H9 (cell line): ENCODE results near the gene PPM1H. TPM values are rescaled to one million over a fixed set of nuclear protein-coding genes. Genes with fewer than 3 reads are reported as not detected.

Experiments
- DNase-seq: peaks from one replicate; pipeline ENCODE4 v3.0.0-alpha.2; 2017
- H2AFZ ChIP-seq: one replicate; pipeline ENCODE4 v1.6.1; 2013; ENCODE audit warnings: mild to moderate bottlenecking, low read length, control low read depth, moderate library complexity
- H2AK5ac ChIP-seq: 2 replicates; pipeline ENCODE4 v1.6.1; 2013; ENCODE audit warnings: low read length, control low read depth, mixed read lengths; ENCODE audit not compliant: insufficient read length
- H2BK120ac ChIP-seq: one replicate; pipeline ENCODE4 v1.6.1; 2013; ENCODE audit warnings: low read depth, mild to moderate bottlenecking, low read length, control low read depth, inconsistent platforms; ENCODE audit not compliant: poor library complexity, severe bottlenecking
- H2BK12ac ChIP-seq: 2 replicates; pipeline ENCODE4 v1.6.1; 2013; ENCODE audit warnings: low read length, control low read depth, mixed read lengths, low read depth; ENCODE audit not compliant: insufficient read length
- H2BK15ac ChIP-seq: 2 replicates; pipeline ENCODE4 v1.6.1; 2013; ENCODE audit warnings: low read depth, low read length, control low read depth
- H2BK20ac ChIP-seq: one replicate; pipeline ENCODE4 v1.6.1; 2013; ENCODE audit warnings: low read depth, mild to moderate bottlenecking, low read length, control low read depth, inconsistent platforms; ENCODE audit not compliant: poor library complexity, severe bottlenecking
- H2BK5ac ChIP-seq: 2 replicates; pipeline ENCODE4 v1.6.1; 2013; ENCODE audit warnings: low read length, control low read depth, mixed read lengths; ENCODE audit not compliant: insufficient read length
- H3K14ac ChIP-seq: 2 replicates; pipeline ENCODE4 v1.6.1; 2013; ENCODE audit warnings: low read length, control low read depth; ENCODE audit not compliant: insufficient read depth
- H3K18ac ChIP-seq: 2 replicates; pipeline ENCODE4 v1.6.1; 2013; ENCODE audit warnings: low read depth, mild to moderate bottlenecking, mixed read lengths, low read length, control low read depth; ENCODE audit not compliant: insufficient read length
- H3K23ac ChIP-seq: 2 replicates; pipeline ENCODE4 v1.6.1; 2013; ENCODE audit warnings: low read length, control low read depth, mixed read lengths, low read depth; ENCODE audit not compliant: insufficient read length
- H3K23me2 ChIP-seq: 2 replicates; pipeline ENCODE4 v1.6.1; 2013; ENCODE audit warnings: low read depth, mild to moderate bottlenecking, mixed read lengths, low read length, control low read depth; ENCODE audit not compliant: insufficient read length, poor library complexity, severe bottlenecking
- H3K27ac ChIP-seq: 2 replicates; pipeline ENCODE4 v1.5.1; 2013; ENCODE audit warnings: low read length, control low read depth, mixed read lengths, low read depth; ENCODE audit not compliant: insufficient read length
- H3K27me3 ChIP-seq: 2 replicates; pipeline ENCODE4 v1.6.1; 2013; ENCODE audit warnings: low read length, control low read depth, inconsistent platforms; ENCODE audit not compliant: insufficient read depth
- H3K4ac ChIP-seq: 2 replicates; pipeline ENCODE4 v1.6.1; 2013; ENCODE audit warnings: low read depth, mild to moderate bottlenecking, control low read depth, inconsistent platforms, low read length, moderate library complexity
- H3K4me1 ChIP-seq: 2 replicates; pipeline ENCODE4 v1.6.1; 2013; ENCODE audit warnings: low read length, control low read depth, inconsistent platforms; ENCODE audit not compliant: insufficient read depth
- H3K4me2 ChIP-seq: 2 replicates; pipeline ENCODE4 v1.6.1; 2013; ENCODE audit warnings: low read length, control low read depth, mixed read lengths; ENCODE audit not compliant: insufficient read length, insufficient read depth
- H3K56ac ChIP-seq: 2 replicates; pipeline ENCODE4 v1.6.1; 2013; ENCODE audit warnings: low read depth, mild to moderate bottlenecking, mixed read lengths, low read length, control low read depth; ENCODE audit not compliant: insufficient read length
- H3K79me1 ChIP-seq: 2 replicates; pipeline ENCODE4 v1.6.1; 2013; ENCODE audit warnings: low read depth, mild to moderate bottlenecking, moderate library complexity, low read length, control low read depth, inconsistent platforms; ENCODE audit not compliant: insufficient read depth, poor library complexity, severe bottlenecking
- H3K79me2 ChIP-seq: 2 replicates; pipeline ENCODE4 v1.6.1; 2013; ENCODE audit warnings: low read length, control low read depth, inconsistent platforms; ENCODE audit not compliant: insufficient read depth
- H3K9ac ChIP-seq: 2 replicates; pipeline ENCODE4 v1.6.1; 2013; ENCODE audit warnings: low read length, control low read depth, mixed read lengths; ENCODE audit not compliant: insufficient read length; ENCODE audit errors: extremely low read depth
- H3K9me3 ChIP-seq: one replicate; pipeline ENCODE4 v1.6.1; 2013; ENCODE audit warnings: low read depth, low read length, inconsistent platforms; ENCODE audit not compliant: control insufficient read depth
- H3T11ph ChIP-seq: one replicate; pipeline ENCODE4 v1.6.1; 2013; ENCODE audit warnings: mild to moderate bottlenecking, low read length, control low read depth, inconsistent platforms
- H4K20me1 ChIP-seq: one replicate; pipeline ENCODE4 v1.6.1; 2013; ENCODE audit not compliant: control insufficient read depth, insufficient read length, insufficient read depth
- H4K5ac ChIP-seq: 2 replicates; pipeline ENCODE4 v1.6.1; 2013; ENCODE audit warnings: low read depth, mild to moderate bottlenecking, mixed read lengths, low read length, control low read depth; ENCODE audit not compliant: insufficient read length
- H4K8ac ChIP-seq: replicated peaks from 2 replicates; pipeline ENCODE4 v1.6.1; 2013; ENCODE audit warnings: low read length, control low read depth, mixed read lengths, low read depth; ENCODE audit not compliant: insufficient read length
- H4K91ac ChIP-seq: 2 replicates; pipeline ENCODE4 v1.6.1; 2013; ENCODE audit warnings: low read depth, mild to moderate bottlenecking, moderate library complexity, mixed read lengths, low read length, control low read depth; ENCODE audit not compliant: insufficient read length
- H3K27ac Mint-ChIP-seq, 3 experiments: 2 replicates in 2 of 3; 3 replicates in 1 of 3; pipeline ENCODE4 v1.8.0; 2020 to 2021; ENCODE audit warnings: mixed read lengths in 3 of 3, mild to moderate bottlenecking in 1 of 3, moderate library complexity in 1 of 3
- H3K27me3 Mint-ChIP-seq: 2 replicates; pipeline ENCODE4 v1.8.0; 2021; ENCODE audit warnings: low read depth, mild to moderate bottlenecking, moderate library complexity, mixed read lengths
- H3K36me3 Mint-ChIP-seq, 3 experiments: 2 replicates in 2 of 3; 3 replicates in 1 of 3; pipeline ENCODE4 v1.8.0; 2020 to 2021; ENCODE audit warnings: low read depth in 3 of 3, mixed read lengths in 3 of 3; ENCODE audit not compliant: insufficient read depth in 1 of 3
- H3K4me1 Mint-ChIP-seq, 2 experiments: 2 replicates each; pipeline ENCODE4 v1.8.0; 2020; ENCODE audit warnings: mixed read lengths in 2 of 2
- H3K4me3 Mint-ChIP-seq, 2 experiments: 2 replicates in 1 of 2; 3 replicates in 1 of 2; pipeline ENCODE4 v1.8.0; 2020 to 2021; ENCODE audit warnings: mild to moderate bottlenecking in 2 of 2, mixed read lengths in 2 of 2, moderate library complexity in 1 of 2
- H3K9me3 Mint-ChIP-seq, 2 experiments: 2 replicates in 1 of 2; 3 replicates in 1 of 2; pipeline ENCODE4 v1.8.0; 2020; ENCODE audit warnings: mild to moderate bottlenecking in 2 of 2, mixed read lengths in 2 of 2, moderate library complexity in 1 of 2
- WGBS: extraction: QIAGEN DNeasy Blood & Tissue Kit; methylation state at CpG from one replicate; pipeline ENCODE4 v1.1.7; 2013; ENCODE audit warnings: missing lambda C conversion rate, low lambda C conversion rate, mixed read lengths; ENCODE audit not compliant: insufficient read length; ENCODE audit errors: extremely low coverage; 5-methylcytosine and 5-hydroxymethylcytosine counted together
- total RNA-seq: library from RNA; stranded (reverse); gene quantifications from 2 replicates; pipeline ENCODE4 v1.2.1, GENCODE V29; 2021
- TF ChIP-seq, protein P1 (sequence below): fragments of 200-600 bp; sonication (generic); conservative IDR thresholded peaks from 3 replicates; pipeline ENCODE4 v1.8.0; 2021; ENCODE audit warnings: antibody characterized with exemption, mild to moderate bottlenecking

Gene PPM1H
- total RNA-seq, 1 experiment from 2014 or later, result 22.1 TPM

GRCh38 chr12:62806244-62806836 lies 128.6 kb downstream of the PPM1H start:
- no peak overlapping the region for H3K18ac ChIP-seq
- no peak overlapping the region for H2AFZ ChIP-seq
- no peak overlapping the region for H2BK12ac ChIP-seq
- TF ChIP-seq, protein P1, sequence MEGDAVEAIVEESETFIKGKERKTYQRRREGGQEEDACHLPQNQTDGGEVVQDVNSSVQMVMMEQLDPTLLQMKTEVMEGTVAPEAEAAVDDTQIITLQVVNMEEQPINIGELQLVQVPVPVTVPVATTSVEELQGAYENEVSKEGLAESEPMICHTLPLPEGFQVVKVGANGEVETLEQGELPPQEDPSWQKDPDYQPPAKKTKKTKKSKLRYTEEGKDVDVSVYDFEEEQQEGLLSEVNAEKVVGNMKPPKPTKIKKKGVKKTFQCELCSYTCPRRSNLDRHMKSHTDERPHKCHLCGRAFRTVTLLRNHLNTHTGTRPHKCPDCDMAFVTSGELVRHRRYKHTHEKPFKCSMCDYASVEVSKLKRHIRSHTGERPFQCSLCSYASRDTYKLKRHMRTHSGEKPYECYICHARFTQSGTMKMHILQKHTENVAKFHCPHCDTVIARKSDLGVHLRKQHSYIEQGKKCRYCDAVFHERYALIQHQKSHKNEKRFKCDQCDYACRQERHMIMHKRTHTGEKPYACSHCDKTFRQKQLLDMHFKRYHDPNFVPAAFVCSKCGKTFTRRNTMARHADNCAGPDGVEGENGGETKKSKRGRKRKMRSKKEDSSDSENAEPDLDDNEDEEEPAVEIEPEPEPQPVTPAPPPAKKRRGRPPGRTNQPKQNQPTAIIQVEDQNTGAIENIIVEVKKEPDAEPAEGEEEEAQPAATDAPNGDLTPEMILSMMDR, result no peak
- Mint-ChIP-seq H3K27ac (peak overlapping the region in 1 of 3 experiments; percentile 65; a peak in 1 of 7 replicates), H3K36me3 (peaks cover 0 to 5% (median 2%) of the 10 kb centered on the region in 3 experiments; a peak in 3 of 7 replicates), H3K9me3 (no peaks in the 10 kb centered on the region), H3K27me3 (no peaks in the 10 kb centered on the region; the same call in 1 of the 2 replicates), H3K4me1 (no peaks in the 10 kb centered on the region), H3K4me3 (no peak overlapping the region)
- no peak overlapping the region for H2BK15ac ChIP-seq
- no peaks in the 10 kb centered on the region for H3K79me1 ChIP-seq
- H3K4ac ChIP-seq, result no peak overlapping the region
- H3K14ac ChIP-seq, result no peak overlapping the region
- no peak overlapping the region for H3K9ac ChIP-seq
- H4K5ac ChIP-seq, result no peak overlapping the region
- no CpG with 5 or more reads among the region's 6 CpGs for WGBS
- no peaks in the 10 kb centered on the region for H4K20me1 ChIP-seq
- no peak overlapping the region for H3K56ac ChIP-seq
- H4K8ac ChIP-seq, result no peak overlapping the region
- no peak overlapping the region for H2BK5ac ChIP-seq
- no peaks in the 10 kb centered on the region for H3K9me3 ChIP-seq
- no peaks in the 10 kb centered on the region for H3K79me2 ChIP-seq
- no peak overlapping the region for H3K27ac ChIP-seq
- H3K27me3 ChIP-seq, result no peaks in the 10 kb centered on the region
- H2BK20ac ChIP-seq, result no peak overlapping the region
- no peak overlapping the region for H2AK5ac ChIP-seq
- no peak overlapping the region for H3T11ph ChIP-seq
- DNase-seq, result no peak
- H3K23me2 ChIP-seq, result no peaks in the 10 kb centered on the region
- no peak overlapping the region for H4K91ac ChIP-seq
- H3K4me2 ChIP-seq, result no peak overlapping the region
- no peak overlapping the region for H3K23ac ChIP-seq
- H2BK120ac ChIP-seq, result no peak overlapping the region
- H3K4me1 ChIP-seq, result no peaks in the 10 kb centered on the region
